Stimulated activated naive B cell treated with anti-CD40 and anti-IgM and Interleukin-4, amounts not matched to agents 10 μg/mL and 1 μg/mL and 100 μg/mL, for 72 hours (primary cell): ENCODE results near the gene UGGT1.

Experiments used
- ATAC-seq, 2 donors: fragments of 150-1000 bp; cut with Tn5 transposase; replicated peaks; 2 replicates each; pipeline ENCODE4 v1.10.0; 2021; ENCODE audit warnings: moderate library complexity in 1 of 2
- DNase-seq: peaks from one replicate; pipeline ENCODE4 v3.0.0; 2021
- H3K27ac Mint-ChIP-seq: one replicate; pipeline ENCODE4 v1.8.0; 2022; ENCODE audit warnings: mild to moderate bottlenecking, mixed read lengths
- H3K27me3 Mint-ChIP-seq, 2 donors: one replicate each; pipeline ENCODE4 v1.8.0; 2022; ENCODE audit warnings: mixed read lengths in 2 of 2
- H3K36me3 Mint-ChIP-seq, 2 donors: one replicate each; pipeline ENCODE4 v1.8.0; 2022; ENCODE audit warnings: mixed read lengths in 2 of 2, mild to moderate bottlenecking in 1 of 2
- H3K4me1 Mint-ChIP-seq, 2 donors: one replicate each; pipeline ENCODE4 v1.8.0; 2022; ENCODE audit warnings: mixed read lengths in 2 of 2, mild to moderate bottlenecking in 1 of 2
- H3K4me3 Mint-ChIP-seq, 2 donors: one replicate each; pipeline ENCODE4 v1.8.0; 2022; ENCODE audit warnings: mild to moderate bottlenecking in 2 of 2, mixed read lengths in 2 of 2, moderate library complexity in 1 of 2
- H3K9me3 Mint-ChIP-seq, 2 donors: one replicate each; pipeline ENCODE4 v1.8.0; 2022; ENCODE audit warnings: mixed read lengths in 2 of 2, mild to moderate bottlenecking in 1 of 2

UGGT1 gene

DNA sequence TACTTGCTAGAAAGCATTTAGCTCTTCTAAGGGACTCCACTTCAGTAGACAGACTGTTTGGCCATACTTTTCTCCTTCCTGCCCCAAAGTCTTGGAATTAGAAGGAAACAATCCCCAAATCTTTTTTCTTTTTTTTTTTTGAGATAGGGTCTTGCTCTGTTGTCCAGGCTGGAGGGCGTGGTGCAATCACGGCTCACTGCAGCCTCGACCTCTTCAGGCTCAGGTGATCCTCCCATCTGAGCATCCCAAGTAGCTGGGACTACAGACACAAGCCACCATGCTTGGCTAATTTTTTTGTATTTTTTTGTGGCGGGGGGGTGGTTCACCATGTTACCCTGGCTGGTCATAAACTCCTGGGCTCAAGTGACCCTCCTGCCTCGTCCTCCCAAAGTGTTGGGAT, 6.2 kb upstream of the UGGT1 start:
- Mint-ChIP-seq H3K4me3 (no peak overlapping the region), H3K36me3 (peaks cover 2 to 7% of the 10 kb centered on the region in 2 donors), H3K27ac (no peak overlapping the region), H3K4me1 (peaks cover 0 to 4% of the 10 kb centered on the region in 2 donors), H3K27me3 (peaks cover 15 to 21% of the 10 kb centered on the region in 2 donors), H3K9me3 (peaks cover 7% of the 10 kb centered on the region in 2 donors)
- ATAC-seq (no peak), DNase-seq (no peak)

- Mint-ChIP-seq H3K9me3 (peaks cover 7% of the 10 kb centered on the region in 2 donors), H3K4me3 (no peak overlapping the region), H3K27me3 (peaks cover 15 to 16% of the 10 kb centered on the region in 2 donors), H3K27ac (no peak overlapping the region), H3K36me3 (peaks cover 6 to 7% of the 10 kb centered on the region in 2 donors), H3K4me1 (peaks cover 1 to 9% of the 10 kb centered on the region in 2 donors)
- ATAC-seq (no peak), DNase-seq (no peak)
Measured at GRCh38 chr2:128086244-128086643, 4.8 kb upstream of the UGGT1 start.

DNA sequence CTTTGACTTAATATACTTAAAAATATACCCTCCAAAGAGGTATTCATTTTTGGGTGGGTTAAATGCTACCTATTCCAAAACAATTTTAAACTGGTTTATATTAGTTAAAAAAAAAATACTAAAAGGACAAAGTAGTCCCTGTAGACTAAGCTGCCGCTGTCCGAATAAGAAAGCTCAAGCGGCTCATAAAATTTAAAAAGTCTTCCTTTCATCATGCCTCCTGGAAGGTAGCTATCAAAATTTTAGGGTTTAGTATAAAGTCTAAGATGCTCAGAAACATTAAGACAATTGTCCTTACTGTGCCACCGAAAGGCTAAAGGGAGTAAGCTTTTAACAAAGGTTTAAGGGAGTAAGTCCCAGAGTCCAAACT, 440 bp upstream of the UGGT1 start:
- no peak for DNase-seq

GRCh38 chr2:128091726-128092080, 703 bp downstream of the UGGT1 start:
- Mint-ChIP-seq H3K27me3 (no peaks in the 10 kb centered on the region), H3K4me1 (peaks cover 16 to 38% of the 10 kb centered on the region in 2 donors), H3K27ac (peak overlapping the region; percentile 94), H3K36me3 (peaks cover 0 to 6% of the 10 kb centered on the region in 2 donors), H3K9me3 (no peaks in the 10 kb centered on the region), H3K4me3 (peak overlapping the region; percentile 91 to 97)
- DNase-seq (no peak), ATAC-seq (no peak)

More for the DNA sequence above, 440 bp upstream of the UGGT1 start:
- H3K4me1 Mint-ChIP-seq, result peaks cover 12 to 37% of the 10 kb centered on the region in 2 donors
- peak overlapping the region; percentile 91 to 97 for H3K4me3 Mint-ChIP-seq
- H3K36me3 Mint-ChIP-seq, result peaks cover 0 to 6% of the 10 kb centered on the region in 2 donors
- peaks cover 3 to 5% of the 10 kb centered on the region in 2 donors for H3K27me3 Mint-ChIP-seq
- no peak for ATAC-seq
- H3K9me3 Mint-ChIP-seq, result no peaks in the 10 kb centered on the region
- H3K27ac Mint-ChIP-seq, result peak overlapping the region; percentile 94

- H3K36me3 Mint-ChIP-seq, result peaks cover 4 to 10% of the 10 kb centered on the region in 2 donors
- DNase-seq (no peak), ATAC-seq (no peak)
- peaks cover 17 to 38% of the 10 kb centered on the region in 2 donors for H3K4me1 Mint-ChIP-seq
- no peaks in the 10 kb centered on the region for H3K9me3 Mint-ChIP-seq
- H3K27me3 Mint-ChIP-seq, result no peaks in the 10 kb centered on the region
- H3K27ac Mint-ChIP-seq, result no peak overlapping the region
- H3K4me3 Mint-ChIP-seq, result peak overlapping the region in 1 of 2 donors; percentile 8
Measured at GRCh38 chr2:128092656-128093055, 1.7 kb downstream of the UGGT1 start.

GRCh38 chr2:128093762-128094161, 2.8 kb downstream of the UGGT1 start:
- Mint-ChIP-seq H3K36me3 (peaks cover 14 to 18% of the 10 kb centered on the region in 2 donors), H3K27me3 (no peaks in the 10 kb centered on the region), H3K4me3 (no peak overlapping the region), H3K27ac (no peak overlapping the region), H3K9me3 (no peaks in the 10 kb centered on the region), H3K4me1 (peaks cover 17 to 38% of the 10 kb centered on the region in 2 donors)
- ATAC-seq (no peak), DNase-seq (no peak)

DNA sequence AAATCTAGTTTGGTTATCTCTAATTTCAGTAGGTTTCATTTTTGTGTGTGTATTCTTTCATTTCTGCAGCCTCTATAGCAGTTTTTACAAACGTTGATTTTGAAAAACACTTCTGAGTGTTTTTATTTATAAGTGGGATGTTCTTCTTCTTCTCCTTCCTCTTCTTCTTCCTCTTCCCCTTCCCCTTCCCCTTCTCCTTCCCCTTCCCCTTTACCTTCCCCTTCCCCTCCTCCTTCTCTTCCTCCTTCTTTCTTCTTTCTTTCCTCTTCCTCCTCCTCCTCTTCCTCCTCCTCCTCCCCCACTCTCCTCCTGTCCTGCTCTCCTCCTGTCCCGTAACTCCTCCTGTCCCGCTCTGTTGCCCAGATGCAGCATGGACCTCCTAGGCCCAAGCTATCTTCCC, 4.2 kb downstream of the UGGT1 start:
- Mint-ChIP-seq H3K27me3 (no peaks in the 10 kb centered on the region), H3K4me1 (peaks cover 17 to 29% of the 10 kb centered on the region in 2 donors), H3K36me3 (peaks cover 15 to 29% of the 10 kb centered on the region in 2 donors), H3K9me3 (no peaks in the 10 kb centered on the region), H3K27ac (peak overlapping the region; percentile 47), H3K4me3 (no peak overlapping the region)
- ATAC-seq (no peak), DNase-seq (no peak)

- Mint-ChIP-seq H3K36me3 (peaks cover 26 to 33% of the 10 kb centered on the region in 2 donors), H3K4me3 (no peak overlapping the region), H3K4me1 (peaks cover 12 to 15% of the 10 kb centered on the region in 2 donors), H3K27me3 (no peaks in the 10 kb centered on the region), H3K27ac (no peak overlapping the region), H3K9me3 (no peaks in the 10 kb centered on the region)
- no peak for DNase-seq
- ATAC-seq, result no peak
Measured at GRCh38 chr2:128103407-128103806, 12.4 kb downstream of the UGGT1 start.

DNA sequence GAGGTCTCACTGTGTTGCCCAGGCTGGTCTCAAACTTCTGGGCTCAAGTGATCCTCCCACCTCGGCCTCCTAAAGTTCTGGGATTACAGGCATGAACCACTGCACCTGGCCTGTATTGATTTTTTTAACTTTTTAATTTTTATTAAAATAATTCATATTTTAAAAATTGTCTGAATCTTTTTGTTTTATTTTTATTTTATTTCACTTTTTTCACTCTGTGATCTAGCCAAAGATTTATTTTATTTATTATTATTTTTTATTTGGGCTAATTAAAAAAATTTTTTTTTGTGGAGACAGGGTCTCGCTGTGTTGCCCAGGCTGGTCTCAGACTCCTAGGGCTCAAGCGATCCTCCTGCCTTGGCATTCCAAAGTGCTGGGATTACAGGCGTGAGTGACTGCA, 14.1 kb downstream of the UGGT1 start:
- DNase-seq (no peak), ATAC-seq (no peak)
- H3K4me1 Mint-ChIP-seq, result peaks cover 12 to 15% of the 10 kb centered on the region in 2 donors
- H3K4me3 Mint-ChIP-seq, result no peak overlapping the region
- H3K36me3 Mint-ChIP-seq, result peaks cover 27 to 32% of the 10 kb centered on the region in 2 donors
- H3K27me3 Mint-ChIP-seq, result no peaks in the 10 kb centered on the region
- no peak overlapping the region for H3K27ac Mint-ChIP-seq
- H3K9me3 Mint-ChIP-seq, result no peaks in the 10 kb centered on the region

DNA sequence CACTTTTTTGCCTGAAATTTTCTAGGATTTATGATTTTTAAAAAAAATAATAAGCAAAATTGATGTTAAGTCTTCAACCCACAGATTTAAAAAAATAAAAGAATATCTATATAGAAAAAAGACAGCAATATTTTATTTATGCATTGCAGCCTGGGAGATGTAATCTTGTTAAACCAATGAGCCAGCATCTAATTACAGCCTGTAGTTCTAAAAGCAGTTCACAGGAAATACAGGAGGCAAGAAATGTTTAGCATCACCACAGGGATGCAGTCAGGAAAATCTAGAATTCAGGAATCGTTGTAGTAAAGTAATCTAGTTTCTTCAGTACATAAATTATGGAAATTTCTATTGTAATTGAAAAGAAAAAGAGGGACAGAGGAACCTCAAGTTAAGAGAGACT, 17.2 kb downstream of the UGGT1 start:
- Mint-ChIP-seq H3K27ac (no peak overlapping the region), H3K9me3 (no peaks in the 10 kb centered on the region), H3K4me1 (peaks cover 7 to 11% of the 10 kb centered on the region in 2 donors), H3K27me3 (no peaks in the 10 kb centered on the region), H3K36me3 (peaks cover 30 to 34% of the 10 kb centered on the region in 2 donors), H3K4me3 (no peak overlapping the region)
- no peak for DNase-seq
- no peak for ATAC-seq

DNA sequence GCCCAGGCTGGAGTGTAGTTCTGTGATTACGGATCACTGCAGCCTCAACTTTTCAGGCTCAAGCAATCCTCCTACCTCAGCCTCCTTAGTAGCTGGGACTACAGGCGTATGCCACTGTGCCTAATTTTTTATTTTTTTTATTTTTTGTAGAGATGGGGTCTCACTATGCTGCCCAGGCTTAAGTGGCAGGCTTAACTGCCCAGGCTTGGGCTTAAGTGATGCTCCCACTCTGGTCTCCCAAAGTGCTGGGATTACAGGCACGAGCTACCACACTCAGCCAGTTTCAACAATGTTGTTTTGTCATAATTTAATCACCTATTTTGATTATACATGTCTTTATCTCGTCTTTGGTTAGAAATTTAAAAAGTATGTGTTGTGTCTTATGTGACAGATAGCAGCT, 18.2 kb downstream of the UGGT1 start:
- H3K36me3 Mint-ChIP-seq, result peaks cover 26 to 28% of the 10 kb centered on the region in 2 donors

DNA sequence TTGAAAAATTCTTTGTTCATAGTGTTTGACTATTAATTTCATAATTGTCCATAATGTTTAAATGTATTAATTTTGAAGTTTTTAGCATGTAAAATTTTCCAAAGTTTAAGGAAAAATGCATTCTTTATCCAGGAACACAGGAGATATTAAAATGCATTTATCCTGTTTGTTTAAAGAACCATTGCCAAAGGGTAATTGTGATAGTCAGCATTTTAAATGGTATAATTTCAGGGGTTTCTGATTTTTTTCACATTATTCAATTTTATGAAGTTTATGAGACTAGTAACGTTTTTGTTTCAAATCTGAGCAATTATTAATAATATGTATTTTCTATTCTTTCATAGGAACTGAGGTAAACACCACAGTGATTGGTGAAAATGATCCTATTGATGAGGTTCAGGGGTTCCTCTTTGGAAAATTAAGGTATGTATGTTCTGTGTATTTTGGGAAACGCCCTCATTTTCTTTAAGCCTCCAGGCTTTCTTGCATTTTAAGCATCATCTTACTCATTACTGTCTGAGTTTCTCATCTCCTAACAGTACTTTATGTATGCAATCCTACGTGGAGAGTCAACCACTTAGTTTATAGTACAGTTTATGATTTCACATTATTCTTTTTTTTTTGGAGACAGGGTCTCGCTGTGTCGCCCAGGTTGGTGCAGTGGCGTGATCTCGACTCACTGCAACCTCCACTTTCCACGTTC, 25.1 kb downstream of the UGGT1 start:
- Mint-ChIP-seq H3K27ac (no peak overlapping the region), H3K4me1 (no peaks in the 10 kb centered on the region), H3K9me3 (no peaks in the 10 kb centered on the region), H3K4me3 (no peak overlapping the region), H3K36me3 (peaks cover 32 to 39% of the 10 kb centered on the region in 2 donors), H3K27me3 (no peaks in the 10 kb centered on the region)
- DNase-seq (no peak), ATAC-seq (no peak)

More for the DNA sequence above, 18.2 kb downstream of the UGGT1 start:
- Mint-ChIP-seq H3K4me1 (peaks cover under 1 to 4% of the 10 kb centered on the region in 2 donors), H3K4me3 (no peak overlapping the region), H3K27me3 (no peaks in the 10 kb centered on the region), H3K27ac (no peak overlapping the region), H3K9me3 (no peaks in the 10 kb centered on the region)
- DNase-seq (no peak), ATAC-seq (no peak)

GRCh38 chr2:128134573-128134972, 43.6 kb downstream of the UGGT1 start:
- ATAC-seq, result no peak
- Mint-ChIP-seq H3K4me3 (no peak overlapping the region), H3K9me3 (no peaks in the 10 kb centered on the region), H3K27me3 (no peaks in the 10 kb centered on the region), H3K36me3 (peaks cover 50 to 69% of the 10 kb centered on the region in 2 donors), H3K4me1 (no peaks in the 10 kb centered on the region), H3K27ac (no peak overlapping the region)
- no peak for DNase-seq

DNA sequence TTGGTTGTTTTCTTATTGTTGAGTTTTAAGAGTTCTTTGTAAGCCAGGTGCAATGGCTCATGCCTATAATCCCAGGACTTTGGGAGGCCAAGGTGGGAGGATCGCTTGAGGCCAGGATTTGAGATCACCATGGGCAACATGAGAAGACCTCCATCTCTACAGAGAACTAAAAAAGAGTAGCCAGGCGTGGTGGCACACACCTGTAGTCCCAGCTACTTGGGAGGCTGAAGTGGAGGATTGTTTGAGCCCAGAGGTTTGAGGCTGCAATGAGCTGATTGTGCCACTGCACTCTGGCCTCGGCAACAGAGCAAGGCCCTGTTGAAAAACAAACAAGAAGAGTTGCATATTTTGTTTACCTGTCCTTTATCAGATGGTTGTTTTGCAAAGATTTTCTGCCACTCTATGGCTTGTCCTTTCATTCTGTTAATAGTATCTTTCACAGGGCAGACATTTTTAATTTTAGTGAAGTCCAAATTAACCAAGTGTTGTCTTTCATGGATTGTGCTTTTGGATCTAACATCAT, 46.2 kb downstream of the UGGT1 start:
- Mint-ChIP-seq H3K27me3 (no peaks in the 10 kb centered on the region), H3K9me3 (no peaks in the 10 kb centered on the region), H3K4me3 (no peak overlapping the region), H3K27ac (no peak overlapping the region), H3K4me1 (no peaks in the 10 kb centered on the region), H3K36me3 (peaks cover 44 to 64% of the 10 kb centered on the region in 2 donors)
- no peak for DNase-seq
- ATAC-seq, result no peak

DNA sequence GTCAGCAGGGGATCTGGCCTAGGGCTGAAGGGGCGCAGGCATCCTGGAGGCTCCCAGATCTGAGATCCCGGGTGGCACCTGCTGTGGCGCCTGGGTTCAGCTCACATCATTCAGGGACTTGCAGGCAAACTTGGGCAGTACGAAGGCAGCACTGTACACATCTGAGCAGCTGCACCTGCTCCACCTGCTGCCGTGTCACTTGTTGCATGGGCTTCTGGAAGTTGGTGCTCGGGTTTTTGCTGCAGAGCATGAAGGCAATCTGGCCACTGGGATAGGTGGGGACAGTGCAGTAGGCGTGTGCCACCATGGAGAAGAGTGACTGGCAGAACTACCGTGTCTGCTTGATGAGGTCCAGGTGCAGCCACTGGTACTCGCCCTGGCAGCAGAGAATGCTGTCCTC, 48.6 kb downstream of the UGGT1 start:
- Mint-ChIP-seq H3K27me3 (no peaks in the 10 kb centered on the region), H3K27ac (no peak overlapping the region), H3K4me1 (no peaks in the 10 kb centered on the region), H3K9me3 (no peaks in the 10 kb centered on the region), H3K4me3 (no peak overlapping the region), H3K36me3 (peaks cover 29 to 53% of the 10 kb centered on the region in 2 donors)
- ATAC-seq (no peak), DNase-seq (no peak)
